Smooth muscle cell of the brain vasculature (primary cell): Measurements from ENCODE around the gene WIPF2.

Experiments
- DNase-seq: peaks from one replicate; pipeline ENCODE4 v3.0.0-alpha.2; 2012; ENCODE audit warnings: low read depth, low spot score

WIPF2 gene

DNA sequence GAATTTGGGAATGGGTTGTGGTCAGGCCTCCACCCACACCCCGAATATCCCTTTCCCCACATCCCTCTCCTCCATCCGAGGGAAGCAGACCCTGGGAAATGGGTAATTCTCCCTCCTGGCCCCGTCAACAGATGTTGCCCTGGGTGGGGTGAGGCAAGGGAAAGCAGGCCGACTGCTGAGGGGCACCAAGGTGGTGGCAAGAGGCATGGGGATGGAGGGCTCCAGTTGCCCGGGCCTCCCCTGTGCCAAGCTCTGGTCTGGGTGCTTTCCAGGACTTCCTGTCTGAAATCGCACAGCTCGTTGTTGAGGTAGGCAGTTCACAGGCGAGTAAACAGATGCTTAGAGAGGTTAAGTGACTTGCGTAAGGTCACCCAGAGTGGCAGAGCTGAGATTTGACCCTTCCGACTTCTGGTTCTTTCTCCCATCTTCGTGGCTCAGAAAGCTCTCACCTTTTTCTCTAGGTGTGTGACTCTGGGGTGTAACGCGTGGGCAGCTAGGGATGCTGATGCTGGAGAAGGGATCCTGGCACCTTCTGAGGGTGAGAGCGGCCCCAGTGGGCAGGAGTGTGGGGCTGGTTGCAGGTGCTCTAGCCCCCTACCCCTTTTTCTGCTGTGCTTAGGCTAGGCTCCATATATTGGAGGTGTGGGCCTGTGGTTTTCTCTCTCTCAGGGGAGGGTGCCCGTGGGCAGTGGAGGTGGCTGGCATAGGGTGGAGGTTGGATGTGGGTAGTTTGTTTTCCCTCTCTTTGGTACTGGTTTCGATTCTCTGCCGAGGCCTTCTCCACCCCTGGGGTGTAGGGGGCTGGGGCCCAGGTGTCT lies 107.1 kb downstream of the WIPF2 start:
- DNase-seq: no peak

DNA sequence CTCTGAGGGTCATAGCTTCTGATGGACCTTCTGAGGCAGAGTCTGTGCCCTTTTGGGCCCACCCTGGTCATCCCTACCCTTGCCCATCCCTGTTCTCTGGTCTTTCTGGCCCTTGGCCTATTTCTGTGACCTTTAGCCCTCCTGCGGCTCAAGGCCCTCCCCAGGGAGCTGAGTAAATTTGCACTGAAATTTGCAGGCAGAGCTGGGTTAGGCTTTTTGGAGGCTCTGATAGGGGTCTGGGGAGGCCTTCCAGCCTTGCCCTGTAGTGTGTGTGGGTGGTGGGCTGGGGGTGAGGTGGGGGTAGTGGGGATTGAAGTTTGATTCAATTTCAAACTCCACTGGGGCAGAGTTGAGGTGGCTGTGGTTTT lies 107.7 kb downstream of the WIPF2 start:
- no peak for DNase-seq

DNA sequence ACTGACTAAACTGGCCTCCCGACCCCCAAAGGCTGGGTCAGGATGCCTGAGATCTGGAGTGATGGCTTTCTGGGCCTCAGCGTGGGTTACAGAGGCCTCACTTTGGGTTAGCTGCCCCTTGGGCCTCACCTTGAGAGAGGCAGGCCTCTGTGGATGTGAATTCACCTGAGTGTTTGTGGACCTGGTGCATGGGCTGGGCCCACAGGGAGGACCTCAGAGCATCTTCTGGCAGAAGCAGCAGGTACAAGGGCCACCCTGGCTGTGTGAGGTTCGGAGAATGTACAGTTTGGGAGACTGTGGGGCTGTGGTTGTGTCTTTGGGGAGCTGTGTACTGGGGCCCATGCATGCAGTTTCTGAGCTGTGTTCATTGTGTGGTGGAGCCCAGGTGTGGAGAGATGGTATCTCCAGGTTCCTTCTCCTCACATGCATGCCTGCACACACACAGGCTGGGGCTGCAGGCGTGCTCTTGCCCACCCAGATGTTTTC lies 108.2 kb downstream of the WIPF2 start:
- no peak for DNase-seq

DNA sequence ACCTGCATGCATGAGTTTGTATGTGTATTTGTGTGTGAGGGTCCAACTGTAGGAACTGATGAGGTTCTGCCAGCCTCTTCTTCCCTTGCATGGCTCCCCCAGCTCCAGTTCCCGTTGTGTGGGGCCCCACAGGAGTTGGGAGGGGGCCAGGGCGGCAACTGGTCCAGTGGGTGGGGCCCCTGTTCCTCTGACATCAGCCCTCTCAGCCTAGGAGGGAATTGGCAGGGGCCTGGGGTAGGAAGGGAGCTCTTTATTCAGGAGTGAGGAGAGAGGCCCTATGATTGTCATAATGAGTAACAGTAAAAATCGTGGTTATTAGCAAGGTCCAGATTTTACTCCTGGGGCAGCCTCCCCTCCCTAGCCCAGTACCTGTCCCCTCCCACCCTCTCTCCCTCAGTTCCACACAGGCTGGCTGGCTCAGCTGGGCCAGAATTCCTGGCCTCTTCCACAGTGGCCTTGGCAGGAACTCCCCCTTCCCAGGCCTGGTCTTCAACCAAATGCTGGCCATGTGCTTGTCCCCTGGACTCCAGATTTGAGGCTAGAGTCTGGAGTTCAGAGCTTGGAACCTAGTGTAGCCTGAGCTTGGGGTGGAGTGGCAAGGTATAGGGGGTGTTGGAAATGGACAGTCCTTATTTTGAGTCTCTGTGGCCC lies 108.8 kb downstream of the WIPF2 start:
- DNase-seq: no peak

DNA sequence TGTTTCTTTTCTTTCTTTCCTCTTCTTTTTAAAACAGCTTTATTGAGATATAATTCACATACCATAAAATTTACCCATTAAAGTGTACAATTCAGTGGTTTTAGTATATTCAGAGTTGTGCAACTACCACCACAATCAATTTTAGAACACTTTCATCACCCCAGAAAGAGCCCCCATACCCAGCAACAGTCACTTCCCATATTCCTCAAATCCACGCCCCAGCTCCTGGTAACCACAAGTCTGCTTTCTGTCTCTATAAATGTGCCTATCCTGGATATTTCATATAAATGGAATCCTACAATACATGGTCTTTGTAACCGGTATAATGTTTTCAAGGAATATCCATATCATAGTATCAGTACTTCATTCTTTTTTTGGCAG lies 109.3 kb downstream of the WIPF2 start:
- no peak for DNase-seq

DNA sequence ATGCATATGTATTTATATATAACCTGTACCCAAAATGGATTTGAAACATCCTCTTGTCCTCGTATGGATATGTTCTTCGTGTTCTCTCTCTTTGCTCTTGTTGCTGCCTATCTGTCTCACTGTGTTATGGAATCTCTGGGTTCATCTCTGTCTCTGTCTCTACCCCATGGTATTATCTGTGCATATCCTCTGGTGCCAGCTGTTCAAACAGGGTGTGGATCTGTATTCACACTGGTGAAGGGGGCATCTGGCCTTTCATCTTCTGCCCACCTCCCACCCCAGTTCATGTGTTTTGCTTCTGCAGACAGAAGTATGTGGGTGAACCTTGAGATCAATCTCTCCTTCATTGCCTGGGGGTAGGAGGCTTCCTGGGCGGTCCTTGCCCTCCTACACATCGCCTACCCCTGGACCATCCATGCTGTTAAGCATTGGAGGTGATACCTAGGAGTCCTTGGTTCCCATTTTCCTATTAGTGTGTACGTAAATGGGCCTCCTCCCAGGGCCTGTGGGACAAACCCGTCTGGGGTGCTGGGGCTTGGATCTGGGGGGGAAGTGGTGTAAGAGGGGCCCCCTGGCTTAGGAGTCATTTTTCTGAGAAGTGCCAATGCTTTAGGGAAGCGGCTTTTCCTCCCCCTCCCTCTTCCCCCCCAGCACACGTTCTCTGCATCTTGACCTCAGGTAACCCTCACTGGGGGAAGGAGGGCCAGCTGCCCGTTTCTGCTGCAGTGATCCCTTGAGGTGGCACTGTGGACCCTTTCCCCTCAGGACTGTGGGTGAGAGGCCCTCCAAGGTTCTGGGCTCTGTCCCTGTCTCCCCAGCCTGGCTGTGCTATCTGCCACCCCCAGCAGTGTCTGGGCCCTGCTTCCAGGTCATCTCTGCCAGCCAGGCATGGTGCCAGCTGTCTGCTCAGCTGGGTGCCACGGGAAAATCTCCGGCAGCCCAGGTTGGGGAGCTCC lies 111.0 kb downstream of the WIPF2 start:
- no peak for DNase-seq

DNA sequence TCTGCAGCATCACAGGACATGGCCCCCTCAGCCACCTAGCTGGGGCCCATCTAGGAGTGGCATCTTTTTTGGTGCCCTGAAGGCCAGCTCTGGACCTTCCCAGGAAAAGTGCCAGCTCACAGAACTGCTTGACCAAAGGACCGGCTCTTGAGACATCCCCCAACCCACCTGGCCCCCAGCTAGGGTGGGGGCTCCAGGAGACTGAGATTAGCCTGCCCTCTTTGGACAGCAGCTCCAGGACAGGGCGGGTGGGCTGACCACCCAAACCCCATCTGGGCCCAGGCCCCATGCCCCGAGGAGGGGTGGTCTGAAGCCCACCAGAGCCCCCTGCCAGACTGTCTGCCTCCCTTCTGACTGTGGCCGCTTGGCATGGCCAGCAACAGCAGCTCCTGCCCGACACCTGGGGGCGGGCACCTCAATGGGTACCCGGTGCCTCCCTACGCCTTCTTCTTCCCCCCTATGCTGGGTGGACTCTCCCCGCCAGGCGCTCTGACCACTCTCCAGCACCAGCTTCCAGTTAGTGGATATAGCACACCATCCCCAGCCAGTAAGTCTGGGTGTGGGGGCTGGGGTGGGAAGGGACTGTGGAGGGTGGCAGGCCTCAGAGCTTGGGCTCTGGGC lies 111.9 kb downstream of the WIPF2 start:
- no peak for DNase-seq

DNA sequence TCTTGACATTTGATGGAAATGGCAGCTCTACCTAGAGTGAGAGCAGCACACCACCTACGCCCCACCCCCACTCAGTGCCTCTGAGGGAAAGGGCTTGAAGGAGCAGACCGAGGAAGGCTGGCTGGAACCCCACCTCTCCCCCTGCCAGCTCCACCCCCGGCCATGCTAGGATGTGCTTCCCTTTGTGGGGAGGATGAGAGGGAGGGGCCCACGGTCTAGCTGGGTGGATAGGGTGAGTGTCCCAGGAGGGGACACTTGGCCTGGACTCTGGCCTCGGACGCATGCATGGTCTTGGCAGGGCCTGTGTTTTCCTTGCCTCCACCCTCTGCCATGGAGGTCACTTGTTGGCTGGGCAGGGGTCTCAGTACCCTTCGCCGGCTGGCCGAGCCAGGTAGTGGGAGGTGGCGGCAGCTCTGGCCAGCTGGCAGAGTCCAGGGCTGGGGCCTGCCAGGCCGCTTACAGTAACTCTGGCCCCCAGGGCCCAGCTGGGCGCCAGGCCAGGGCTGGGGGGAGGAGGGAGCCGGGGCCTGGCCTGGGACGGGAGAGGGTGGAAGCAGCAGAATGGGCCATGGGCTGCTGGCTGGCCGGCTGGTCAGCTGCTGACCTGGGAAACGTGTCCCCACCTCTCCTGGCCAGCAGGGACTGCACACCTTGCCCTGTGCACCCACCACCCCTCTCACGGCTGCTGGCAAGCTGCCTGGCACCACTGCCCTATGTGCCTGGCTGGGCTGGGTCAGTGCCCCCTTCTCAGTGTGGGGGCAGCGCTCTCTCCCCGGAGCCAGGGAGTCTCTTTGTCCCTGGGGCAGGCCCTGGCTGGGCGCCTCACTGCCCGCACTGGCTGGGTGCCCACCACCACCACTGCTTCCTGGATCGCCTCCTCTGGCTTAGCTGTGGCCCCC lies 112.9 kb downstream of the WIPF2 start:
- DNase-seq: no peak
